HG02588 (cell line): Measurements from ENCODE around the gene MINPP1.

Experiments used
- ATAC-seq: cut with Tn5 transposase; IDR thresholded peaks from one replicate; pipeline ENCODE4 v1.9.1; 2021; ENCODE audit warnings: mild to moderate bottlenecking, moderate library complexity; ENCODE audit not compliant: unreplicated experiment

The MINPP1 gene

DNA sequence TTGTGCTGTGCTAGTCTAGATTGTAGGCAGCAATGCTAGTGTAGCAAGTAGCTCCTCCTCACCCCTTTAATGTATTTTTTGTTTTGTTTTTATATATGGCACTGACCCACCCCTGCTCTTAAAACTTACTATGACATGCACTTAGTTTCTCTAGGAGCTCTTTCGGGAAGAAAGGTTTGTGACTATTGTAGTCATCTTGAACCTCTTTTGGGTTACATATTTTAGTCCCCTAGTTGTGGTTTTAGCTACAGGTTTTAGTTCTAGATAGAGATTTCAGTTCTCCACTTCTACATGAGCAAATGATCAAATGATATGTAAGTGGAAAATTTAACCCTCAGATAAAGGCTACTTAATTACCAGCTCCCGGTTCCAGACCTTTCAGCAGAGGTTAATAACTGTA is 14.9 kb downstream of the MINPP1 start:
- no peak for ATAC-seq

- ATAC-seq = no peak
These were observed 19.0 kb downstream of the MINPP1 start for GRCh38 chr10:87523731-87524130.

DNA sequence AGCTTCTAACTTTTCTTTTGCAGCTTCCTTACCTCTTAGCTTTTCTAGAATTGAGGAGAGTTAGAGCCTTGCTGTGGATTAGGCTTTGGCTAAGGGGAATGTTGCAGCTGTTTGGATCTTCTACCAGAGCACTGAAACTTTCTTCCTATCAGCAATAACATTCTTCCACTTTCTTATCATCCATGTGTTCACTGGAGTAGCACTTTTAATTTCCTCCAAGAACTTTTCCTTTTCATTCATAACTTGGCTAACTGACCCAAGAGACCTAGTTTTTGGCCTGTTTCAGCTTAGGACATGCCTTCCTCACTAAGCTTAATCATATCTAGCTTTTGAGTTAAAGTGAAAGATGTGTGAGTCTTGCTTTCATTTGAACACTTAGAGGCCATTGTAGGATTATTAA is 19.6 kb downstream of the MINPP1 start:
- ATAC-seq = no peak

DNA sequence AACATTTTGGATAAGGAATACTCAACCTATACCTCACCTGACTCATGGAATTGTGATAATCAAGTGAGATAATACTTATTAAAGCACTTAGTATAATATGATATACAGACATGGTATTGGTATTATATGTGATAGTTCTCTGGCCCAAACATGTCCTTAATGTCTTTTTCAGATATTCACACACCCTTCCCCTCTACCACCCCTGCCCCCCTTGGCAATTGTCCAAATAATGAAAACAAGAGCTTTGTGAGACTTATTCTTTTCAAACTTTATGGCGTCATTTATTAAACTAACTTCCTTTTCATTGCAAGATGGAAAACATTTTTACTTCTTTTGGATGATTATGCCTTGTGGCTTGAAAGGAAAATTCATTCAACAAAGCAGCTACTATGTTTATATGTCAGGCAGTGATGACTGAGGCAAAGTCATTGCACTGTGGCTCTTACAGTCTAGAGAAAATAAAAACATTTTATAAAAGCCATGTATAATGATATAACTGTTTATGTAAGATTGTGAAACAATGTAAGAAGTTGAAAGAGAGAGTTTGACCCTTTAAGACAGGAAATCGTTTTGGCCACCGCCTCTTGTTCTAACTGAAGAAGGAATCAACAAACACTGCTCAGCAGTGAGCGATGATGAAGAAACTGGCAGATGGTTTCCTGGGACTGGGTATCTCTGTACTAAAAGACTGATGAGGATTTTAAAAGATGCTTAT is 27.4 kb downstream of the MINPP1 start:
- no peak for ATAC-seq

DNA sequence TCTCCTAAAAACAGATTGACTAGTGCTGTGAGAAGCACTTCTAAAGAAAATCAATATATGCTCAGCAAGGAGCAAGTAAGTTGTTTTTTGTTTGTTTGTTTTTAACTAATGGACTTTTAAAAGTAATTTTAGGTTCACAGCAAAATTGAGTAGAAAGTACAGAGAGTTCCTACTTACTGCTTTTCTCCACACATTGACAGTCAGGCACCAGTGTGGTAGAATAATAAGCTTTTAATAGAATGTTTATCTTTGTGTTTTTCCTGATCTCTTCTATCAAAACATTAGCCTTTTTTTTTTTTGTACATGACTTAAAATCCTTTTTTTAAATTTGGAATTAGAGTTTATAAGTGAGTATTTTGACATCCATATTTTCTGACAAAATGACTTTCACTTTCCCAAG is 28.0 kb downstream of the MINPP1 start:
- no peak for ATAC-seq

- ATAC-seq = no peak
These were observed 29.6 kb downstream of the MINPP1 start for GRCh38 chr10:87534173-87534858.

- ATAC-seq = no peak
These were observed 33.7 kb downstream of the MINPP1 start for GRCh38 chr10:87538092-87539015.

DNA sequence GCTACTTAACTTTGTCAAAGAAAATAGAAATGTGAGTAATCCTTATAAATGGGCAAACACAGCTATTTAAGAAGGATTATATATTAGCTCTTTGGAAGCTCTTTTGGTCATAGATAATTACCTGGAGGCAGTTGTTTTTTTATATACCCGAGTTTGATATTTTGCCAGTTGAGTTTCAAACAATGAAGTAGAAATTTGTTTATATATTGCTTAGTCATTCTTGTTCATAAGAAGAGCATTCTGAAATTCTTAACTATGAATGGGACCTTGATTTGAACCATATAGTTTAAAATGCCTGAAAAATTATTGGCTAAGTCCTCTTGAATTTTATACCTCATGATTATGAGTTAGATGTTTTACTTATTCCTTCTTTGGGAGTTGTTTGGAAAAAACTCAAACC is 36.4 kb downstream of the MINPP1 start:
- ATAC-seq = no peak

- ATAC-seq = no peak
These were observed 40.0 kb downstream of the MINPP1 start for GRCh38 chr10:87544721-87545120.

DNA sequence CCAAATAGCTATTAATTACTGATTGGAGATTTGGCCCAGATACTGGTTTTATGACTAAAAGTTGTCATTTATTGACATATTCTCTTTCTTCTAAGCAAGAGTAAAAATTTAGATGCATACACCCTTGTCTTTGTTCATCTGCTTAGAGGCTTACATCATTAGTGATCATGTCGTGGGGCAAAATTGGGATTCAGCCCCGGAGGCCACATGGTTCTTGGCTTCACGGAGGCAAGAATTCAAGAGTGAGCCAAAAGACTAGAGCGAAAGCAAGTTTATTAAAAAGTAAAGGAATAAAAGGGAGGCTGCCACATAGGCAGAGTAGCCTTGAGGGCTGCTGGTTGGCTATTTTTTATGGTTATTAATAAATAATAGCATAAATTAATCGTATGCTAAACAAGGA is 41.1 kb downstream of the MINPP1 start:
- ATAC-seq = no peak

DNA sequence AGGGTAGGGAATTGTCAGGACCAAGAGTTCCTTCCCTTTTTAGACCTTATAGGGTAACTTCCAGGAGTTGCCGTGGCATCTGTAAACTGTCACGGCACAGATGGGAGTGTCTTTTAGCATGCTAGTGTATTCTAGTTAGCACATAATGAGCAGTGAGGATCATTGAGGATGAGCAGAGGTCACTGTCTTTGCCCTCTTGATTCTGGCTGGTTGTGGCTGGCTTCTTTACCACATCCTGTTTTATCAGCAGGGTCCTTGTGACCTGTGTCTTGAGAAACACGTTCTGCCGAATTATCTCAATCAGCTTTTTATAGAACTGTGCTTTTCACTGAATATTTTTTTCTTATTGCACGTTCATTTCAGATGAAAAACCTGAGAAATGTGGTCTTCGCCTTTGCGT is 41.5 kb downstream of the MINPP1 start:
- no peak for ATAC-seq

DNA sequence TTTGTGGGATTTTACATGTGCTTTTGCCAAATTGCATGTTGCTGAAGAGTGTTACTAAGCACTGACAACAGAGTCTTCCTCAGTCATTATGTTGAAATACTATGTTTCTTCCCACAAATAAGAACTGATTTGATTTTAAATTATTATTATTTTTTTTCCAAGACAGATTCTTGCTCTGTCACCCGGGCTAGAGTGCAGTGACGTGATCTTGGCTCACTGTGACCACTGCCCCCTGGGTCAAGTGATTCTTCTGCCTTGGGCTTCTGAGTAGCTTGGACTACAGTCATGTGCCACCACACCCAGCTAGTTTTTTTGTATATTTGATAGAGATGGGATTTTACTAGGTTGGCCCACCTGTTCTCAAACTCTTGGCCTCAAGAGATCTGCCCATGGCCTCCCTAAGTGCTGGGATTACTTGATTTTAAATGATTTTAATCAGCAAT is 42.3 kb downstream of the MINPP1 start:
- ATAC-seq = no peak

DNA sequence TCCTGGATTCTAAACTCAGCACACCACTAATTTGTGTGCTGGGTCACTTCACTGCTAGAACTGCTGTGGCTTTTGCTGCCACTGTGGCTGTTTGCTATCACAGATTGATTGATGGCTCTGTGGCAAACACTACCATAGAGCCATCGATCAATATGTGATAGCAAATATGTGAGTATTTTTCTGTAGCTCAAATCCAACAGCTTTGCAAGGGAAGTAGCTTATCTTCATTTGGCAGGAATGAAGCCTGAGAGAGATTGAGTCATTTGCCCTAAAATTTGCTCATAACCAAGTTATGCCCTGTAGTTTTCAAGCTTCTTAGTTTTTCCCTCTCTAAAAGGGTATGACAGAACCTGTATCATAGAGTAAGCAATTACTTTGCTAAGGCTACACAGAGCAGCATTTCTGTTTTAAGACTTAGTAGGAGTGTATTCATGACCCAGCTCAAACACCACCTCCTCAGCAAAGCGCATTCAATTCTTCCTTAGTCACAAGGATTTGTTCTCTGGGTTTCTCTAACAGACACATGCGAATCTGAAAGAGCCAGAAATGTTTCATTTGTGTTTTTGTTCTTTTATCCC is 43.1 kb downstream of the MINPP1 start:
- no peak for ATAC-seq

- no peak for ATAC-seq
These were observed 46.0 kb downstream of the MINPP1 start for GRCh38 chr10:87550741-87551140.

DNA sequence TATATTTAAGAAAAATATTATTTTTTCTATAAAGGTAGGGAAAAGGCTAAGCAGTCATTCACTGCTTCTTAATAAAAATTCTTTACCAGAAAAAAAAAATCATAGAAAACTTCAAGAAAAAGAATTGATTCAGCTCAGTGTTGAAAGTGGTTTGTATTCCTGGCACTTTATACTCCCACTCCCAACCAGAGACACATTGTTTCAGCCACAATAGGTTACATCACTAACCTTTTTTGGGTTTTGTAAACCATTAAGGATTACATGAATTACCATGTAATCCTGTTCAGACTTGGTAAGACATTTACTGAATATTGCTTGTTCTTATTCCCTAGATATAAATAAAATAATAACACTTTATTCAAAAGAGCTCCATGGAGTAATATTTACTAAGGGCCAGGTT is 46.6 kb downstream of the MINPP1 start:
- ATAC-seq = no peak

DNA sequence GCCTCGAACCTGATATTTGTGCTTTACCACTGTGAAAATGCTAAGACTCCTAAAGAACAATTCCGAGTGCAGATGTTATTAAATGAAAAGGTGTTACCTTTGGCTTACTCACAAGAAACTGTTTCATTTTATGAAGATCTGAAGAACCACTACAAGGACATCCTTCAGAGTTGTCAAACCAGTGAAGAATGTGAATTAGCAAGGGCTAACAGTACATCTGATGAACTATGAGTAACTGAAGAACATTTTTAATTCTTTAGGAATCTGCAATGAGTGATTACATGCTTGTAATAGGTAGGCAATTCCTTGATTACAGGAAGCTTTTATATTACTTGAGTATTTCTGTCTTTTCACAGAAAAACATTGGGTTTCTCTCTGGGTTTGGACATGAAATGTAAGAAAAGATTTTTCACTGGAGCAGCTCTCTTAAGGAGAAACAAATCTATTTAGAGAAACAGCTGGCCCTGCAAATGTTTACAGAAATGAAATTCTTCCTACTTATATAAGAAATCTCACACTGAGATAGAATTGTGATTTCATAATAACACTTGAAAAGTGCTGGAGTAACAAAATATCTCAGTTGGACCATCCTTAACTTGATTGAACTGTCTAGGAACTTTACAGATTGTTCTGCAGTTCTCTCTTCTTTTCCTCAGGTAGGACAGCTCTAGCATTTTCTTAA is 47.7 kb downstream of the MINPP1 start:
- no peak for ATAC-seq

DNA sequence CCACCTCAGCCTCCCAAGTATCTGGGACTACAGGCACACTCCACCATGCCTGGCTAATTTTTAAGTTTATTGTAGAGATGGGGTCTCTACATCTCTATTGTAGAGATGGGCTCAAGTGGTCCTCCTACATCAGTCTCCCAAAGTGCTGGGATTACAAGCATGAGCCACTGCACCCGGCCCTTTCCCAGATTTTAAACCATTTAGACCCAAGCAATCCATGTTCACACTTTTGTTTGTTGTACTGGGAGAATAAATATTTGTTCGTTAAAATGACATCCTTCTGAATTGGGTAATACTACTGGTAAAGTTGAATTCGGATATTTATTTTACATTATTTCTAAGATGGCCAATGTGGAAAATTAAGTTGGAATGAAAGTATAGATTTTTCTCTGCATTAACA is 52.7 kb downstream of the MINPP1 start:
- ATAC-seq = no peak

- ATAC-seq = no peak
These were observed 53.6 kb downstream of the MINPP1 start for GRCh38 chr10:87558333-87558732.

DNA sequence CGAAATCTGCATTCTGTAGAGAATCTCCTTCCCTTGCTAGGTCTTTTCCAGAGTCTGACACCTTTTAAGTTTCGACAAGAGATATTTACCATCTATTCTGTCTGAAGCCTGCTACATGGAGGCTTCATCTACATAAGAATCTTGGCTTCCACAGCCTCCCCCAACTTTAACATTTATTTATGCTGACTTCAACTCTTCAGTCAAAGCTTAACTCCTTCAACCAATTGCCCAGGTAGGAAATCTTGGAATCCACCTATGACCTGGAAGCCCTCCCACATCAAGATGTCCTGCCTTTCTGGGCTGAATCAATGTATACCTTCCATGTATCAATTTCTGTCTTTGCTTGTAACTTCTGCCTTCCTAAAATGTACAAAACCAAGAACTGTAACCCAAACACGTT is 54.7 kb downstream of the MINPP1 start:
- ATAC-seq = no peak

- no peak for ATAC-seq
These were observed 55.9 kb downstream of the MINPP1 start for GRCh38 chr10:87560495-87561129.
